Frontal cortex (tissue), 4 donors: Measurements from ENCODE around the gene RNASEL. TPM values are rescaled to one million over a fixed set of nuclear protein-coding genes. Genes with fewer than 3 reads are reported as not detected.
A peak's percentile ranks its signal among the peaks of the same experiment; 100 is the strongest.

ENCODE experiments used
- DNase-seq, 2 donors: peaks; one replicate each; pipeline ENCODE4 v3.0.0; 2012; ENCODE audit warnings: low spot score in 2 of 2
- FAIRE-seq: peaks from 2 replicates; lab custom pipeline; 2012; peaks lifted over from hg19 to GRCh38; lab: Jason Lieb, UNC
- total RNA-seq: library from RNA; depleted of rRNA; stranded (reverse); fragments of >200 nt; gene quantifications from one replicate; pipeline ENCODE4 v1.2.3, GENCODE V29; 2014
- donor health status: control.
- donor health status: control.
- donor health status: control.

Gene RNASEL
- total RNA-seq, 1 donor from 2014 or later, result 4.1 TPM

- DNase-seq, result no peak
Observed at GRCh38 chr1:182622901-182623528, 34.0 kb upstream of the RNASEL start.

GRCh38 chr1:182621906-182622305 is 32.9 kb upstream of the RNASEL start:
- FAIRE-seq (no peak), DNase-seq (no peak)

More at GRCh38 chr1:182622901-182623528, 34.0 kb upstream of the RNASEL start:
- no peak for FAIRE-seq

GRCh38 chr1:182620924-182621585 is 32.0 kb upstream of the RNASEL start:
- no peak for FAIRE-seq
- no peak for DNase-seq

- DNase-seq (no peak), FAIRE-seq (no peak)
Observed at GRCh38 chr1:182617734-182618351, 28.8 kb upstream of the RNASEL start.

- FAIRE-seq (no peak), DNase-seq (no peak)
Observed at GRCh38 chr1:182617014-182617429, 28.0 kb upstream of the RNASEL start.

GRCh38 chr1:182616130-182617013 is 27.3 kb upstream of the RNASEL start:
- no peak for FAIRE-seq
- DNase-seq, result peak; percentile 38 to 48

- no peak for DNase-seq
- no peak for FAIRE-seq
Observed at GRCh38 chr1:182615468-182616129, 26.5 kb upstream of the RNASEL start.

- FAIRE-seq, result no peak
- peak; percentile 47 to 77 for DNase-seq
Observed at GRCh38 chr1:182614796-182615454, 25.9 kb upstream of the RNASEL start.

GRCh38 chr1:182611787-182612186 is 22.7 kb upstream of the RNASEL start:
- FAIRE-seq (no peak), DNase-seq (no peak)

- DNase-seq, result no peak
- FAIRE-seq, result no peak
Observed at GRCh38 chr1:182611326-182611725, 22.3 kb upstream of the RNASEL start.

- FAIRE-seq (no peak), DNase-seq (no peak)
Observed at GRCh38 chr1:182610606-182611194, 21.6 kb upstream of the RNASEL start.

GRCh38 chr1:182608845-182609610 is 20.0 kb upstream of the RNASEL start:
- FAIRE-seq, result no peak
- DNase-seq, result no peak

- FAIRE-seq, result no peak
- no peak for DNase-seq
Observed at GRCh38 chr1:182608236-182608635, 19.2 kb upstream of the RNASEL start.

- no peak for FAIRE-seq
Observed at GRCh38 chr1:182607566-182607965, 18.5 kb upstream of the RNASEL start.

GRCh38 chr1:182604175-182605164 is 15.4 kb upstream of the RNASEL start, which contains the start of gene RGS16:
Gene RGS16 (minus strand): TSS chr1:182604389. CDS start chr1:182604259, 130 bp downstream.
- FAIRE-seq, result no peak

More at GRCh38 chr1:182607566-182607965, 18.5 kb upstream of the RNASEL start:
- no peak for DNase-seq

GRCh38 chr1:182603646-182604174 is 14.7 kb upstream of the RNASEL start:
- FAIRE-seq (no peak), DNase-seq (no peak)

More at GRCh38 chr1:182604175-182605164, 15.4 kb upstream of the RNASEL start, which contains the start of gene RGS16:
- peak; percentile 82 to 94 for DNase-seq
